Measurements from ENCODE around the gene C18orf32. TPM values are rescaled to one million over a fixed set of nuclear protein-coding genes. Genes with fewer than 3 reads are reported as not detected.

The C18orf32 gene
- total RNA-seq, 1 donor from 2014 or later, result 48.6 TPM

- DNase-seq (ENCODE audit: low spot score), result no peak
- Mint-ChIP-seq H3K36me3 (ENCODE audit: low read depth) (peaks cover 28% of the 10 kb centered on the region), H3K4me3 (ENCODE audit: unreplicated experiment) (peak overlapping the region; percentile 98), H3K9me3 (ENCODE audit: low read depth) (no peaks in the 10 kb centered on the region), H3K27me3 (ENCODE audit: low read depth) (no peaks in the 10 kb centered on the region), H3K27ac (ENCODE audit: unreplicated experiment) (peak overlapping the region; percentile 99), H3K4me1 (ENCODE audit: low read depth) (peaks cover 47% of the 10 kb centered on the region)
- no peak for TF ChIP-seq CTCF (IDR thresholded peaks at IDR 0.05)
Observed at GRCh38 chr18:49491534-49491856, 4.5 kb upstream of the C18orf32 start.

- Mint-ChIP-seq H3K36me3 (ENCODE audit: low read depth) (peaks cover 28% of the 10 kb centered on the region), H3K27ac (ENCODE audit: unreplicated experiment) (peak overlapping the region; percentile 99), H3K9me3 (ENCODE audit: low read depth) (no peaks in the 10 kb centered on the region), H3K4me3 (ENCODE audit: unreplicated experiment) (peak overlapping the region; percentile 98), H3K27me3 (ENCODE audit: low read depth) (no peaks in the 10 kb centered on the region), H3K4me1 (ENCODE audit: low read depth) (peaks cover 58% of the 10 kb centered on the region)
- DNase-seq (ENCODE audit: low spot score), result no peak
- no peak for TF ChIP-seq CTCF (IDR thresholded peaks at IDR 0.05)
Observed at GRCh38 chr18:49490246-49490762, 3.3 kb upstream of the C18orf32 start.

GRCh38 chr18:49487711-49488310, 777 bp upstream of the C18orf32 start:
- no peaks in the 10 kb centered on the region for H3K27me3 Mint-ChIP-seq (ENCODE audit: low read depth)
- peaks cover 63% of the 10 kb centered on the region for H3K4me1 Mint-ChIP-seq (ENCODE audit: low read depth)
- H3K36me3 Mint-ChIP-seq (ENCODE audit: low read depth), result peaks cover 36% of the 10 kb centered on the region
- DNase-seq (ENCODE audit: low spot score), result no peak
- no peaks in the 10 kb centered on the region for H3K9me3 Mint-ChIP-seq (ENCODE audit: low read depth)
- H3K4me3 Mint-ChIP-seq (ENCODE audit: unreplicated experiment), result peak overlapping the region; percentile 94
- no peak for TF ChIP-seq CTCF (IDR thresholded peaks at IDR 0.05)
- peak overlapping the region; percentile 99 for H3K27ac Mint-ChIP-seq (ENCODE audit: unreplicated experiment)

- H3K36me3 Mint-ChIP-seq (ENCODE audit: low read depth), result peaks cover 41% of the 10 kb centered on the region
- peak overlapping the region; percentile 94 for H3K4me3 Mint-ChIP-seq (ENCODE audit: unreplicated experiment)
- no peak for DNase-seq (ENCODE audit: low spot score)
- no peaks in the 10 kb centered on the region for H3K27me3 Mint-ChIP-seq (ENCODE audit: low read depth)
- peaks cover 60% of the 10 kb centered on the region for H3K4me1 Mint-ChIP-seq (ENCODE audit: low read depth)
- H3K27ac Mint-ChIP-seq (ENCODE audit: unreplicated experiment), result peak overlapping the region; percentile 99
- peak; percentile 19 for TF ChIP-seq CTCF (IDR thresholded peaks at IDR 0.05)
- H3K9me3 Mint-ChIP-seq (ENCODE audit: low read depth), result no peaks in the 10 kb centered on the region
Observed at GRCh38 chr18:49486606-49486952, 455 bp downstream of the C18orf32 start.

GRCh38 chr18:49486134-49486533, 900 bp downstream of the C18orf32 start:
- peaks cover 38% of the 10 kb centered on the region for H3K36me3 Mint-ChIP-seq (ENCODE audit: low read depth)
- H3K27ac Mint-ChIP-seq (ENCODE audit: unreplicated experiment), result peak overlapping the region; percentile 99
- peak overlapping the region; percentile 94 for H3K4me3 Mint-ChIP-seq (ENCODE audit: unreplicated experiment)
- H3K27me3 Mint-ChIP-seq (ENCODE audit: low read depth), result no peaks in the 10 kb centered on the region
- no peaks in the 10 kb centered on the region for H3K9me3 Mint-ChIP-seq (ENCODE audit: low read depth)
- H3K4me1 Mint-ChIP-seq (ENCODE audit: low read depth), result peaks cover 56% of the 10 kb centered on the region
- DNase-seq (ENCODE audit: low spot score), result no peak
- TF ChIP-seq CTCF (IDR thresholded peaks at IDR 0.05), result no peak
